Lung (tissue), 12 donors: ENCODE data around the gene NACC2. TPM values are rescaled to one million over a fixed set of nuclear protein-coding genes. Genes with fewer than 3 reads are reported as not detected.

Experiments
- ATAC-seq: fragments of 200-7000 bp; cut with Tn5 transposase; one replicate; pipeline ENCODE4 v1.9.1; 2020; ENCODE audit warnings: moderate number of reproducible peaks; ENCODE audit not compliant: insufficient read depth, low FRiP score
- DNase-seq, 3 donors: peaks; one replicate each; pipeline ENCODE4 v3.0.0-alpha.2; 2013 to 2017
- H3K27ac ChIP-seq, 2 donors: one replicate each; pipeline ENCODE4 v1.5.1; 2013; ENCODE audit warnings: mild to moderate bottlenecking in 2 of 2, moderate library complexity in 2 of 2, control low read depth in 1 of 2, inconsistent platforms in 1 of 2, low read depth in 1 of 2, low read length in 1 of 2
- H3K27me3 ChIP-seq, 3 donors: one replicate each; pipeline ENCODE4 v1.5.1; 2013; ENCODE audit warnings: low read length in 2 of 3; ENCODE audit not compliant: control insufficient read depth in 3 of 3, insufficient read depth in 3 of 3
- H3K36me3 ChIP-seq, 4 donors: one replicate each; pipeline ENCODE4 v1.5.1; 2013; ENCODE audit warnings: low read length in 4 of 4, mild to moderate bottlenecking in 1 of 4, moderate library complexity in 1 of 4; ENCODE audit not compliant: control insufficient read depth in 4 of 4, insufficient read depth in 4 of 4
- H3K4me1 ChIP-seq, 5 donors: one replicate each; pipeline ENCODE4 v1.5.1; 2013; ENCODE audit warnings: low read length in 5 of 5, mild to moderate bottlenecking in 2 of 5, moderate library complexity in 1 of 5; ENCODE audit not compliant: control insufficient read depth in 5 of 5, insufficient read depth in 5 of 5
- H3K4me3 ChIP-seq: one replicate; pipeline ENCODE4 v1.5.1; 2013; ENCODE audit warnings: mild to moderate bottlenecking, control low read depth, moderate library complexity
- H3K9ac ChIP-seq, 2 donors: one replicate each; pipeline ENCODE4 v1.5.1; 2013; ENCODE audit warnings: low read length in 2 of 2, control low read depth in 1 of 2; ENCODE audit not compliant: insufficient read depth in 1 of 2
- H3K9me3 ChIP-seq, 4 donors: one replicate each; pipeline ENCODE4 v1.5.1; 2013; ENCODE audit warnings: low read length in 3 of 4, mild to moderate bottlenecking in 1 of 4, moderate library complexity in 1 of 4; ENCODE audit not compliant: control insufficient read depth in 4 of 4, insufficient read depth in 3 of 4
- CTCF ChIP-seq: IDR thresholded peaks from 2 replicates; pipeline ENCODE4 v1.5.1; 2012; ENCODE audit warnings: mild to moderate bottlenecking; ENCODE audit errors: control extremely low read depth, extremely low read depth
- WGBS, 2 donors: extraction: QIAGEN DNeasy Blood & Tissue Kit; methylation state at CpG; one replicate each; pipeline ENCODE4 v1.1.7; 2013; 5-methylcytosine and 5-hydroxymethylcytosine counted together
- polyA plus RNA-seq, 2 donors: library from polyadenylated mRNA; stranded (reverse); fragments of 200-250 nt; gene quantifications; one replicate each; pipeline ENCODE4 v1.2.1, GENCODE V29; 2013
- total RNA-seq, 2 donors: library from RNA; depleted of rRNA in 1 of 2; stranded (reverse); fragments of >200 nt in 1 of 2; gene quantifications; one replicate each; pipeline ENCODE4 v1.2.1, GENCODE V29; 2014 to 2021
- donor health status: control.
- donor health status: control.
- donor health status: Bipolar disorder and iron deficiency.
- donor health status: healthy.
- donor health status: DM: yes; HTN: yes; CAD: no.

The NACC2 gene
- total and polyA plus RNA-seq, 4 donors: 5.9 to 32.7 (median 10.5) TPM

GRCh38 chr9:136013524-136014034 is 81.5 kb downstream of the NACC2 start:
- 92 to 95% methylated on average over 19 to 21 of the region's 21 CpGs for WGBS, 2 donors
- no peak for DNase-seq
- H3K27ac ChIP-seq: no peak overlapping the region

GRCh38 chr9:136013116-136013515 is 82.0 kb downstream of the NACC2 start:
- peaks cover 0 to 36% (median 4%) of the 10 kb centered on the region in 5 donors for H3K4me1 ChIP-seq
- H3K4me3 ChIP-seq: no peak overlapping the region
- TF ChIP-seq CTCF: no peak
- 91 to 96% methylated on average over 22 of the region's 22 CpGs for WGBS, 2 donors
- H3K36me3 ChIP-seq: peaks cover 0 to 21% (median 0%) of the 10 kb centered on the region in 4 donors
- no peaks in the 10 kb centered on the region for H3K27me3 ChIP-seq
- peak overlapping the region in 1 of 2 donors; percentile 13 for H3K27ac ChIP-seq
- no peak for ATAC-seq
- H3K9ac ChIP-seq: no peak overlapping the region
- DNase-seq: no peak
- no peaks in the 10 kb centered on the region for H3K9me3 ChIP-seq

More at GRCh38 chr9:136013524-136014034, 81.5 kb downstream of the NACC2 start:
- H3K4me1 ChIP-seq: peaks cover 0 to 36% (median 4%) of the 10 kb centered on the region in 5 donors
- H3K9ac ChIP-seq: no peak overlapping the region
- ATAC-seq: no peak
- no peaks in the 10 kb centered on the region for H3K27me3 ChIP-seq
- H3K36me3 ChIP-seq: peaks cover 0 to 19% (median 0%) of the 10 kb centered on the region in 4 donors
- no peak overlapping the region for H3K4me3 ChIP-seq
- no peak for TF ChIP-seq CTCF
- H3K9me3 ChIP-seq: no peaks in the 10 kb centered on the region

- DNase-seq (peak in 1 of 3 donors; percentile 24), ATAC-seq (no peak)
- peak overlapping the region; percentile 62 to 77 for H3K27ac ChIP-seq
- peaks cover 0 to 36% (median 4%) of the 10 kb centered on the region in 5 donors for H3K4me1 ChIP-seq
- no peaks in the 10 kb centered on the region for H3K9me3 ChIP-seq
- WGBS, 2 donors: 78 to 89% methylated on average over 18 of the region's 18 CpGs
- no peak overlapping the region for H3K4me3 ChIP-seq
- no peak overlapping the region for H3K9ac ChIP-seq
- no peaks in the 10 kb centered on the region for H3K27me3 ChIP-seq
- peaks cover 0 to 23% (median 0%) of the 10 kb centered on the region in 4 donors for H3K36me3 ChIP-seq
- TF ChIP-seq CTCF: no peak
These were observed 82.4 kb downstream of the NACC2 start for GRCh38 chr9:136012651-136013050.
